ENCODE measurements around the gene CMYA5.

CMYA5 gene

DNA sequence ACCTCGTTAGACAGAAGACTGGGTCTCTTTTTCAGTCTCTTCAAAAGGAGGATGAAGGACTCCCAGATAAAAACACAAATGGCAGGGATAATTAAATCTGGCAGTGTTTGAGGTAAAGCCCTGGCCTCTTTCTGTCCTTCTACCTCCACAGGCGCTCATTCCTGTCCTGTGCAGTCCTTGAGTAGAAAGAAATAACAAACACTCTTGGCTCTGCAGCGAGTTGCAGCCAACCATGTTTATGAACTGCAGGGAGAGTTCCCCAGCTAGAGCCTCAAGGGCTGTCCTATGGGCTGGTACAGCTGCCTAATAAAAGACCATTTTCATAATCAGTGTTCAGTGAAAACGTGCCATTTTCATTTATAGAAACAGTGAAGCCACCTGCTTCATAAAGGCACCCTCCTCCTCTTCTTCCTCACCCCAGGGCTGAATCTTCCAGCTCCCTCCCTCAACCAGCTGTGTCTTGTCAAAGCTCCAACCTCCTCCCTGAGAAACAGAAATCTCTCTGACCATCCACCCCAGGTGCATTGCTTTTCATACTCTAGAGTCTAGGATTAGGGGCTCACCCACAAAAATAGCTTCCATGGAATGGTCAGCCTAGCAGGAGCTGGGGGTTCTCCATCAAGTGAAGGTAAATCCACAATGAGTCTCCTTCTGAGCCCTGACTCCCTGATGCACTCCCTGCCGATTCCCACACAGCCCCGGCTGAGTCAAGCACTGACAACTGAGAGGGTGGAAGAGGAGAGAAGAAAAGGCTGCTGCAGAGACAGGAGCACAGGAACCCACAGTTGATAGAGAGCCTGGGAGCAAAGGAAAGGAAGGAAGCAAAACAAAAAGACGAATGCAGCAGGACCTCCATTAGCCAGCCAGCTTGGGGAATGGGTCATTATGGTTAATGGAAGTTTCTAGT lies 150.7 kb downstream of the CMYA5 start:
- DNase-seq, result no peak

GRCh38 chr5:79841172-79841571 lies 151.5 kb downstream of the CMYA5 start:
- no peak for DNase-seq

- DNase-seq, result no peak
Measured at GRCh38 chr5:79842006-79842881, 152.6 kb downstream of the CMYA5 start.

GRCh38 chr5:79842991-79843390 lies 153.4 kb downstream of the CMYA5 start:
- no peak for DNase-seq

DNA sequence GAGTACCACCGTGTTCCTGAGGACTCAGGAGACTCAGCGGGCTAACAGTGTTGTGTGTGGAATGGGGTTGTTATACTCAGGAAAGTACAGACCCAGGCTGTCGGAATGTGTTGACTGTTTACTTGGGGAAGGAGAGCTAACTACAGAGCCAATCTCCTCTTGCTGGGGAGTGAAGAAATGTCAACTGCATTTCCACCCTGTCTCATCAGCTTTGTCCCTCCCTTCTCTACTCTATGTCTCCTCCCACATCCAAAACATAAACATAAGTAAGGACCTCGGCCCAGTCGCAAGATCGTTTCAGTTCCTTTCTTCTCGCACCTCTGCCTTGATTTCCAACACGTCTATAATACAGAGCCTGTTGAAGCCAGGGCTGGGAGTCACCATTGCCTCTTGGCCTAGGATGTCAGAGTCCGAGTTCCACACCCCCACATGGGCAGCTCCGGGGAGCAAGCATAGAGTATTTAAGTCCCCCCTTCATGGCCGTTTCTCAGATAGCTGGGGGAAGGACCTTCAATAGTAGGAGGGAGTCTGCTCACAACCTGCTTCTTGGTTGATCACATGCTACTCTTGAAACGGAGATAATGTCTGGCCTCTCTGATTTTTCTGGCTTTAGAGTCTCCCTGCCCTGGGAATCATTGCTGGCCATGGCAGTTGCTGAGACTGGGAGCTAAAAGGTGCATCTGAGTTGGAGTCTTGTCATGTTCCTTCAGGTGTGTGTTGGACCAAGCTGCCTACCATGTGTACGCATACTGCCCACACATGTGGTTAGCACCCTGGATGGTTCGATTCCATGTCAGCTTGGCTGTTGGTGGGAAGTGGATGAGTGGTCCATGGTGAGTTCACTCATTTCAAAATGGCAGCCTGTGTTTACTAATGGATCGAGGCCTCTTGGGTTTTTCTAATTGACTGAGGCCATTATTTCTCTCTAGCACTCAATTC lies 154.1 kb downstream of the CMYA5 start:
- no peak for DNase-seq

GRCh38 chr5:79844571-79844970 lies 154.9 kb downstream of the CMYA5 start:
- no peak for DNase-seq

- no peak for DNase-seq
Measured at GRCh38 chr5:79845448-79846197, 156.0 kb downstream of the CMYA5 start.

GRCh38 chr5:79846198-79846521 lies 156.5 kb downstream of the CMYA5 start:
- no peak for DNase-seq

GRCh38 chr5:79847561-79847960 lies 157.9 kb downstream of the CMYA5 start:
- DNase-seq, result no peak

DNA sequence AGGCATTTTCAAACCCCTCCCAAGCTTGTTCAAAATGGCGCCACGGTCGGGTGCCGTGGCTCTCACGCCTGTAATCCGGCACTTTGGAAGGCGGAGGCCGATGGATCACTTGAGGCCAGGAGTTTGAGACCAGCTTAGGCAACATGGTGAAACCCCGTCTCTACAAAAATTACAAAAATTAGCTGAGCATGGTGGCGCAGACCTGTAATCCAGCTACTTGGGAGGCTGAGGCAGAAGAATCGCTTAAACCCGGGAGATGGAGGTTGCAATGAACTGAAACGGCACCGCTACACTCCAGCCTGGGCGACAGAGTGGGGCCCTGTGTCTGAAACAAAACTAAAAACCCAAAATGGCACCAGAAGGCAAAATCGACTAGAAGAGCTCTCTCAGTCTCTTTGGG lies 159.4 kb downstream of the CMYA5 start:
- no peak for DNase-seq

All from Kasumi-1 (cell line).